GM12878 (cell line): Measurements from ENCODE around the gene CXCL13. TPM values are rescaled to one million over a fixed set of nuclear protein-coding genes. Genes with fewer than 3 reads are reported as not detected.

Source experiments
- ATAC-seq: fragments of 200-7000 bp; cut with Tn5 transposase; 3 replicates; pipeline ENCODE4 v1.9.1; 2020; ENCODE audit warnings: mild to moderate bottlenecking, moderate library complexity
- BruUV-seq: library from RNA; stranded (reverse); fragments of 400-500 nt; replicated peaks from 2 replicates; lab custom pipeline; 2021; lab: Mats Ljungman, UMichigan
- CTCF ChIA-PET: fragments of 300-600 bp; sonication (Branson Sonifier 250); formaldehyde crosslinking; extraction: SDS; loops from one replicate; lab custom pipeline; 2021; ENCODE audit warnings: inconsistent platforms; lab: Yijun Ruan, JAX
- POLR2A ChIA-PET: fragments of 350-600 bp; formaldehyde crosslinking; extraction: SDS; loops from one replicate; lab custom pipeline; 2021; ENCODE audit warnings: inconsistent platforms; lab: Charles Lee
- RAD21 ChIA-PET: fragments of 300-600 bp; sonication (Branson Sonifier 250); formaldehyde crosslinking; loops from one replicate; lab custom pipeline; 2023; ENCODE audit warnings: antibody characterized with exemption; ENCODE audit not compliant: unreplicated experiment; lab: Charles Lee
- SMC1A ChIA-PET: fragments of 300-600 bp; sonication (Branson Sonifier 250); formaldehyde crosslinking; loops from one replicate; lab custom pipeline; 2023; ENCODE audit not compliant: unreplicated experiment, uncharacterized antibody; lab: Charles Lee
- DNase-seq: peaks from one replicate; pipeline ENCODE4 v3.0.0-alpha.2; 2011; ENCODE audit warnings: low read depth, low spot score
- FAIRE-seq: peaks from 3 replicates; lab custom pipeline; 2011; peaks lifted over from hg19 to GRCh38; lab: Jason Lieb, UNC
- H2AFZ ChIP-seq: 2 replicates; pipeline ENCODE4 v1.6.0; 2011; ENCODE audit warnings: low read depth, low read length, control low read depth; ENCODE audit not compliant: control insufficient read depth
- H3K27ac ChIP-seq: 2 replicates; pipeline ENCODE4 v1.5.1; 2011; ENCODE audit warnings: control low read depth; ENCODE audit not compliant: control insufficient read depth, insufficient read depth
- H3K27me3 ChIP-seq, 2 experiments: replicated peaks in 1 of 2; 2 replicates each; pipeline versions ENCODE4 v1.6.0 to v1.6.1; 2011; ENCODE audit warnings: low read length in 1 of 2; ENCODE audit not compliant: control insufficient read depth in 2 of 2, insufficient read depth in 2 of 2
- H3K36me3 ChIP-seq, 2 experiments: 2 replicates each; pipeline ENCODE4 v1.5.1; 2011; ENCODE audit warnings: low read length in 1 of 2; ENCODE audit not compliant: control insufficient read depth in 2 of 2, insufficient read depth in 2 of 2
- H3K4me1 ChIP-seq: 2 replicates; pipeline ENCODE4 v1.6.1; 2011; ENCODE audit warnings: mild to moderate bottlenecking, low read length, moderate library complexity, mixed read lengths; ENCODE audit not compliant: control insufficient read depth, insufficient read depth
- H3K4me2 ChIP-seq: 2 replicates; pipeline ENCODE4 v1.6.0; 2011; ENCODE audit warnings: control low read depth; ENCODE audit not compliant: control insufficient read depth, insufficient read depth
- H3K4me3 ChIP-seq: fragments of 200-600 bp; sonication (generic); 2 replicates; pipeline ENCODE4 v1.5.1; 2016
- H3K79me2 ChIP-seq: 2 replicates; pipeline ENCODE4 v1.6.0; 2011; ENCODE audit warnings: low read length; ENCODE audit not compliant: control insufficient read depth, insufficient read depth
- H3K9ac ChIP-seq: 2 replicates; pipeline ENCODE4 v1.8.0; 2011; ENCODE audit warnings: low read length, control low read depth, mixed read lengths; ENCODE audit not compliant: control insufficient read depth, insufficient read depth
- H3K9me3 ChIP-seq: replicated peaks from 3 replicates; pipeline ENCODE4 v1.5.1; 2011; ENCODE audit warnings: mild to moderate bottlenecking, low read length; ENCODE audit not compliant: control insufficient read depth, insufficient read depth
- H4K20me1 ChIP-seq: 2 replicates; pipeline ENCODE4 v1.6.0; 2011; ENCODE audit not compliant: control insufficient read depth, insufficient read depth
- CTCF ChIP-seq, 3 experiments: IDR thresholded peaks in 2 of 3; conservative IDR thresholded peaks in 1 of 3; 2 replicates each; pipeline ENCODE4 v1.5.1; 2011; ENCODE audit warnings: low read depth in 3 of 3, low read length in 3 of 3, mild to moderate bottlenecking in 3 of 3, control low read depth in 2 of 3, moderate library complexity in 2 of 3, inconsistent platforms in 1 of 3, mixed read lengths in 1 of 3; ENCODE audit not compliant: control insufficient read depth in 2 of 3, insufficient read depth in 1 of 3; ENCODE audit errors: extremely low read depth in 1 of 3
- CUX1 ChIP-seq: IDR thresholded peaks from 2 replicates; pipeline ENCODE4 v1.6.1; 2012; ENCODE audit warnings: improper control_type of control experiment, low read depth, low read length; ENCODE audit not compliant: insufficient replicate concordance
- IRF3 ChIP-seq: fragments of 450-650 bp; IDR thresholded peaks from 2 replicates; pipeline ENCODE4 v1.6.1; 2014; ENCODE audit warnings: mild to moderate bottlenecking
- KDM1A ChIP-seq: fragments of 200-600 bp; sonication (generic); IDR thresholded peaks from 2 replicates; pipeline ENCODE4 v1.6.1; 2016; ENCODE audit warnings: borderline replicate concordance
- MEF2B ChIP-seq: fragments of 450-650 bp; IDR thresholded peaks from 2 replicates; pipeline ENCODE4 v1.6.1; 2018; ENCODE audit warnings: mild to moderate bottlenecking, moderate library complexity; ENCODE audit not compliant: partially characterized antibody, poor library complexity, severe bottlenecking
- RAD21 ChIP-seq: IDR thresholded peaks from 2 replicates; pipeline ENCODE4 v1.6.1; 2011; ENCODE audit warnings: mild to moderate bottlenecking, low read depth, low read length, moderate library complexity; ENCODE audit not compliant: insufficient read depth
- TBL1XR1 ChIP-seq: IDR thresholded peaks from 2 replicates; pipeline ENCODE4 v1.6.1; 2012; ENCODE audit warnings: low read depth, low read length, improper control_type of control experiment
- ZNF687 ChIP-seq: fragments of 450-650 bp; IDR thresholded peaks from 2 replicates; pipeline ENCODE4 v1.6.1; 2017; ENCODE audit warnings: mild to moderate bottlenecking, moderate library complexity
- WGBS: methylation state at CpG from one replicate; pipeline ENCODE4 v1.1.6; 2016; ENCODE audit warnings: low lambda C conversion rate; ENCODE audit not compliant: insufficient replicate concordance, insufficient coverage; ENCODE audit errors: missing lambda C conversion rate; 5-methylcytosine and 5-hydroxymethylcytosine counted together
- in situ Hi-C: fragments of 300-500 bp; cut with MboI; formaldehyde crosslinking; loops from 9 replicates; pipeline ENCODE4 v1.14.3; 2018; ENCODE audit warnings: mixed read lengths
- intact Hi-C: fragments of 100-400 bp; cut with micrococcal nuclease; formaldehyde crosslinking; loops from one replicate; pipeline ENCODE4 v1.14.2; 2022; ENCODE audit not compliant: unreplicated experiment
- polyA plus RNA-seq, 11 experiments: library from polyadenylated mRNA; depleted of rRNA in 4 of 11; unstranded in 6 of 11; stranded (reverse) in 5 of 11; fragments of >200 nt; fragmentation: Nextera tagmentation in 4 of 11; fragmentation: Illumina TruSeq in 1 of 11; extraction: Ambion mirVana in 4 of 11; extraction: Trizol in 1 of 11; gene quantifications; 1 replicate in 1 of 11; 2 replicates in 10 of 11; pipeline versions ENCODE4 v1.2.1 to v1.2.3, GENCODE V29; 2011 to 2016; ENCODE audit warnings: inconsistent platforms in 2 of 11, missing spikeins in 2 of 11, low read depth in 1 of 11
- total RNA-seq, 4 experiments: library from RNA; depleted of rRNA in 3 of 4; stranded (reverse); fragments of >200 nt in 3 of 4; fragmentation: Illumina TruSeq in 1 of 4; extraction: Trizol in 1 of 4; gene quantifications; 2 replicates each; pipeline versions ENCODE4 v1.2.1 to v1.2.3, GENCODE V29; 2013 to 2021

CXCL13 gene
- total and polyA plus RNA-seq, 10 of the 15 experiments (the other 5 are each of a cell fraction or from before 2014, with no cell fraction given) = 0.05 to 0.16 TPM; not detected in 8

GRCh38 chr4:77635876-77636275 lies 30.3 kb downstream of the CXCL13 start (continued):
- no peak for TF ChIP-seq ZNF687

- H3K27ac ChIP-seq = no peak overlapping the region
- no peak overlapping the region for H3K9ac ChIP-seq
- ChIA-PET RAD21 (no interaction called here), CTCF (interaction anchor here (0.6 kb wide), 1 partner anchor 278 kb away, joined by 4 read pairs; no protein-coding TSS in a partner anchor), SMC1A (no interaction called here), POLR2A (no interaction called here)
- 58% methylated on average over 3 of the region's 3 CpGs for WGBS
- H3K79me2 ChIP-seq = no peaks in the 10 kb centered on the region
- H2AFZ ChIP-seq = no peak overlapping the region
- no TSS peak for BruUV-seq
- H3K9me3 ChIP-seq = no peaks in the 10 kb centered on the region; the same call in 2 of the 3 replicates
- intact Hi-C loops (no loop called here), in situ Hi-C loops (no loop called here)
- no peaks in the 10 kb centered on the region for H3K27me3 ChIP-seq
- DNase-seq (no peak), FAIRE-seq (no peak), ATAC-seq (no peak)
- no peaks in the 10 kb centered on the region for H3K36me3 ChIP-seq
- H4K20me1 ChIP-seq = no peaks in the 10 kb centered on the region
- H3K4me1 ChIP-seq = no peaks in the 10 kb centered on the region
- H3K4me2 ChIP-seq = no peak overlapping the region
- H3K4me3 ChIP-seq = no peak overlapping the region
- TF ChIP-seq KDM1A (no peak), RAD21 (no peak), TBL1XR1 (no peak), CTCF (IDR thresholded peaks at IDR 0.05 in 2 of 3, conservative IDR thresholded peaks at IDR 0.05 in 1 of 3; ENCODE audit: control insufficient read depth in 2 of 3, extremely low read depth in 1 of 3, insufficient read depth in 1 of 3, low read depth in 3 of 3, low read length in 3 of 3) (no peak), MEF2B (no peak), IRF3 (no peak), CUX1 (no peak)
These were observed 31.3 kb downstream of the CXCL13 start for GRCh38 chr4:77636902-77637301.
